Neural progenitor cell (in vitro differentiated cells): ENCODE results near the gene CYSTM1. TPM values are rescaled to one million over a fixed set of nuclear protein-coding genes. Genes with fewer than 3 reads are reported as not detected.

Source experiments
- DNase-seq: peaks from one replicate; pipeline ENCODE4 v3.0.0-alpha.2; 2016; ENCODE audit warnings: low spot score
- H2AFZ ChIP-seq: fragments of 200-600 bp; sonication (generic); replicated peaks from 2 replicates; pipeline ENCODE4 v1.6.1; 2016; ENCODE audit warnings: antibody characterized with exemption
- H3F3A ChIP-seq: fragments of 200-600 bp; sonication (generic); 2 replicates; pipeline ENCODE4 v1.6.1; 2016; ENCODE audit warnings: antibody characterized with exemption, low read depth
- H3K27ac ChIP-seq: fragments of 200-600 bp; sonication (generic); 2 replicates; pipeline ENCODE4 v1.5.1; 2016; ENCODE audit warnings: mild to moderate bottlenecking
- H3K27me3 ChIP-seq: fragments of 200-600 bp; sonication (generic); 2 replicates; pipeline ENCODE4 v1.6.1; 2016; ENCODE audit warnings: mild to moderate bottlenecking, moderate library complexity
- H3K36me3 ChIP-seq: fragments of 200-600 bp; sonication (generic); 2 replicates; pipeline ENCODE4 v1.5.1; 2016
- H3K4me1 ChIP-seq: fragments of 200-600 bp; sonication (generic); 2 replicates; pipeline ENCODE4 v1.6.1; 2016; ENCODE audit warnings: mixed run types
- H3K4me2 ChIP-seq: fragments of 200-600 bp; sonication (generic); 2 replicates; pipeline ENCODE4 v1.6.1; 2016
- H3K4me3 ChIP-seq: fragments of 200-600 bp; sonication (generic); 2 replicates; pipeline ENCODE4 v1.5.1; 2016
- H3K79me2 ChIP-seq: fragments of 200-600 bp; sonication (generic); 2 replicates; pipeline ENCODE4 v1.6.1; 2016; ENCODE audit warnings: low read depth
- H3K9ac ChIP-seq: fragments of 200-600 bp; sonication (generic); 2 replicates; pipeline ENCODE4 v1.6.1; 2016
- H3K9me3 ChIP-seq: fragments of 200-600 bp; sonication (generic); 2 replicates; pipeline ENCODE4 v1.5.1; 2016; ENCODE audit warnings: low read depth
- H4K20me1 ChIP-seq: fragments of 200-600 bp; sonication (generic); 2 replicates; pipeline ENCODE4 v1.6.1; 2016; ENCODE audit warnings: low read depth
- H3K27ac Mint-ChIP-seq: 3 replicates; pipeline ENCODE4 v1.8.0; 2021; ENCODE audit warnings: mixed read lengths
- H3K27me3 Mint-ChIP-seq: 2 replicates; pipeline ENCODE4 v1.8.0; 2022; ENCODE audit warnings: low read depth, mild to moderate bottlenecking, inconsistent platforms, moderate library complexity, mixed read lengths; ENCODE audit not compliant: insufficient read depth
- H3K36me3 Mint-ChIP-seq: 3 replicates; pipeline ENCODE4 v1.8.0; 2021; ENCODE audit warnings: mixed read lengths
- H3K4me1 Mint-ChIP-seq: 3 replicates; pipeline ENCODE4 v1.8.0; 2021; ENCODE audit warnings: mixed read lengths
- H3K4me3 Mint-ChIP-seq: 3 replicates; pipeline ENCODE4 v1.8.0; 2021; ENCODE audit warnings: mild to moderate bottlenecking, moderate library complexity, mixed read lengths
- H3K9me3 Mint-ChIP-seq: 3 replicates; pipeline ENCODE4 v1.8.0; 2020; ENCODE audit warnings: mixed read lengths
- CTCF ChIP-seq: fragments of 200-600 bp; sonication (generic); IDR thresholded peaks from 2 replicates; pipeline ENCODE4 v1.5.1; 2017; ENCODE audit warnings: antibody characterized with exemption, mild to moderate bottlenecking
- EZH2 ChIP-seq: fragments of 200-600 bp; sonication (generic); IDR thresholded peaks from 2 replicates; pipeline ENCODE4 v1.6.1; 2017; ENCODE audit warnings: antibody characterized with exemption, mild to moderate bottlenecking, moderate library complexity
- EZH2phosphoT487 ChIP-seq: fragments of 200-600 bp; sonication (generic); IDR thresholded peaks from 2 replicates; pipeline ENCODE4 v1.6.1; 2017; ENCODE audit warnings: antibody characterized with exemption
- total RNA-seq: library from RNA; depleted of rRNA; stranded (reverse); fragments of >200 nt; gene quantifications from 2 replicates; pipeline ENCODE4 v1.2.3, GENCODE V29; 2015; ENCODE audit warnings: low replicate concordance

CYSTM1 gene
- total RNA-seq, 1 donor from 2014 or later = 8.9 TPM

GRCh38 chr5:140181525-140181924, 6.5 kb downstream of the CYSTM1 start:
- Histone ChIP-seq H3K36me3 (no peaks in the 10 kb centered on the region), H3K9me3 (no peaks in the 10 kb centered on the region), H3K9ac (no peak overlapping the region), H3K4me2 (no peak overlapping the region), H3F3A (peaks cover 23% of the 10 kb centered on the region), H3K79me2 (peaks cover 13% of the 10 kb centered on the region), H3K27me3 (peaks cover 2% of the 10 kb centered on the region), H3K4me3 (no peak overlapping the region), H2AFZ (no peak overlapping the region), H3K27ac (no peak overlapping the region), H4K20me1 (peaks cover 7% of the 10 kb centered on the region), H3K4me1 (peaks cover 29% of the 10 kb centered on the region)
- peak overlapping the region; percentile 68 for H3K4me3 Mint-ChIP-seq
- DNase-seq = no peak
- H3K4me1 Mint-ChIP-seq = peaks cover 32% of the 10 kb centered on the region
- H3K36me3 Mint-ChIP-seq = no peaks in the 10 kb centered on the region
- H3K9me3 Mint-ChIP-seq = no peaks in the 10 kb centered on the region
- H3K27ac Mint-ChIP-seq = no peak overlapping the region
- TF ChIP-seq EZH2phosphoT487 (no peak), EZH2 (no peak), CTCF (no peak)
- H3K27me3 Mint-ChIP-seq = peaks cover 4% of the 10 kb centered on the region

GRCh38 chr5:140182075-140182711, 7.2 kb downstream of the CYSTM1 start:
- no peak overlapping the region for H3K4me3 ChIP-seq
- H3K9me3 Mint-ChIP-seq = no peaks in the 10 kb centered on the region
- H3K79me2 ChIP-seq = peaks cover 8% of the 10 kb centered on the region
- no peaks in the 10 kb centered on the region for H3K36me3 ChIP-seq
- no peak for DNase-seq
- peaks cover 4% of the 10 kb centered on the region for H3K27me3 Mint-ChIP-seq
- H2AFZ ChIP-seq = no peak overlapping the region
- H3K4me3 Mint-ChIP-seq = peak overlapping the region; percentile 68
- H3K9ac ChIP-seq = no peak overlapping the region
- peaks cover 30% of the 10 kb centered on the region for H3K4me1 Mint-ChIP-seq
- TF ChIP-seq CTCF = no peak
- H3K4me1 ChIP-seq = peaks cover 29% of the 10 kb centered on the region
- peaks cover 7% of the 10 kb centered on the region for H4K20me1 ChIP-seq
- no peak overlapping the region for H3K27ac ChIP-seq
- H3K27me3 ChIP-seq = no peaks in the 10 kb centered on the region
- peak overlapping the region; percentile 62 for H3K4me2 ChIP-seq
- no peaks in the 10 kb centered on the region for H3K36me3 Mint-ChIP-seq
- peaks cover 23% of the 10 kb centered on the region for H3F3A ChIP-seq
- H3K27ac Mint-ChIP-seq = no peak overlapping the region
- no peaks in the 10 kb centered on the region for H3K9me3 ChIP-seq

- Histone ChIP-seq H3K79me2 (peaks cover 4% of the 10 kb centered on the region), H2AFZ (no peak overlapping the region)
These were observed 7.9 kb downstream of the CYSTM1 start for GRCh38 chr5:140182803-140183367.

More at GRCh38 chr5:140182803-140183367, 7.9 kb downstream of the CYSTM1 start:
- Histone ChIP-seq H3K27me3 (no peaks in the 10 kb centered on the region), H3K36me3 (no peaks in the 10 kb centered on the region), H3K4me2 (peak overlapping the region; percentile 62), H3K9me3 (no peaks in the 10 kb centered on the region), H4K20me1 (peaks cover 7% of the 10 kb centered on the region), H3K9ac (no peak overlapping the region), H3K4me1 (peaks cover 29% of the 10 kb centered on the region), H3K27ac (peak overlapping the region; percentile 82), H3K4me3 (no peak overlapping the region), H3F3A (peaks cover 23% of the 10 kb centered on the region)
- Mint-ChIP-seq H3K36me3 (no peaks in the 10 kb centered on the region), H3K9me3 (no peaks in the 10 kb centered on the region), H3K27ac (peak overlapping the region; percentile 48), H3K27me3 (peaks cover 4% of the 10 kb centered on the region), H3K4me1 (peaks cover 25% of the 10 kb centered on the region), H3K4me3 (peak overlapping the region; percentile 16)
- TF ChIP-seq CTCF (no peak), EZH2phosphoT487 (no peak), EZH2 (no peak)
- DNase-seq = peak; percentile 58
